ENCODE measurements around the gene SS18. TPM values are rescaled to one million over a fixed set of nuclear protein-coding genes. Genes with fewer than 3 reads are reported as not detected.

The SS18 gene
- total RNA-seq, 1 donor from 2014 or later = 128 TPM

DNA sequence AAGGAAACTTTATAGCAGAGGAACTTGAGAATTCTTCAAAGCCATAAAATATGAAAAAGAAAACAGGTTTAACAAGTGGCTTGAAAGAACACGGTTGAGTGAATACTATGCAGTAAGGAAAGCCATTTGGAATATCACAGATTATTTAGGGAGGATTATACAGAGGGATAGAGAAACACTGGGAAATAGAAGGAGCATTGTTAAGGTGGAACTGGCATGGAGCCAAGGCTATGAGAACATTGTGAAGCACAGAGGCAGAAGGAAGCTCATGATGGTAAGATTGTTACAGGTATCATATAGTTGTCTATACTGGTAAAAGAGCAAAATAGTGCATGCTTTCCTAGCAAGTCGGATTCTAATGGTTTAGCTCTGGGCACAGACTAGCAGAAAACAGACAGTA, 87.1 kb downstream of the SS18 start:
- DNase-seq (ENCODE audit: low spot score) = no peak

DNA sequence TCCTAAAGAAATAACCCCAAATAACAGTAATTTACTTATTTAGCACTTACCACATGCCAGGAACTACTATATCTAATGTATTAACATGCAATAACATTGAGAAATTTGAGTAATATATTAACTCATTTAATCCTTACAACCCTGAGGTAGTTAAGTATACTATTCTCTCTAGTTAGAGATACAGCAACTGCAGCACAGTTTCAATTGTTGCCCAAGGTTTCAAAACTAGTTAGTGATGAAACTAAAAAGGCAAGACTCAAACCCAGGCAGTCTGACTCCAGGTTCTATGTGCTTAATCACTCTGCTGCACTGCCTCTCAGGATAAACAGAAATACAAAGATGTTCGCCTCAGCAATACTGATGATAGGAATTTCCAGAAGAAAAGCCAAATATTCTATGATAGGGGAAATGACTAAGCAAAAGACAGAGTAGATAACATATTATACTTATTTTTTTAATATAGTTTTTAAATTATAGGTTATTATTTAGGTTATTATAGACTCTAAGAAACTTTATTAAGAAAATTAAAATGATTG, 88.0 kb downstream of the SS18 start:
- DNase-seq (ENCODE audit: low spot score) = no peak

DNA sequence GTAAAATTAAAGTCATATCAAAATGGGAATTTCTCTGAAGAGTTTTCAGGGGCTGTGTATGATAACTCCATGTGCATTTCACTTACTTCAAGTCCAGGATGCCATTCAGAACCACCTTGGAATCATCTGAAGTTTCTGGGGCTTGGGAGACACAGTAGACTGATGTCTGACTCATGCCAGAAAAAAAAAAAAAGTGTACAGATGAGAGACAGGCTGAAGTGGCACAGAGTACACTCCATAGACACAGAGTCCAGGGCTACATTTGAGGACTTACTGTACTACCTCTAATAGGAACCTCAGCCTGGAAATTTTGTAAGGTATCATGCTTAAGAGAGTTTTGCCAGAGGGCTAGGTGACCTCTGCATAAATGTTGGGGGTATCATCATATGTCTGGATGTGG, 92.0 kb downstream of the SS18 start:
- no peak for DNase-seq (ENCODE audit: low spot score)

DNA sequence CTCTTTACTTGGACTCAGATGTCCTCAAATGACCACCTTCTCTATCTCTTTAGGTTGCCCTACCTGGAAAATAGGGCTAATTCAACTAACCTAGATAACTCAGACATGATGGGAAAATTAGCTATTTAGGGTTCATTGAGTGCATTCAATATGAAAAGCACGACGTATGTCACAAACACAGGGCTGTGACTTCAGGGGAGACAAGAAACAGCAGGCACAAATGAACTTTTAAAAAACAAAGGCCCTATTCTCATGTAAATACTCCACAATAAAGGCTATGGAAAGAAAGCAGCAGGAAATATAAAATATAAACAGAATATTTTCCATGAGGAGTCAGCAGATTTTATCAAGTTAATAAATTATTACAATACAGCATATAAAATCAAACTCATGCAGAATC, 97.8 kb downstream of the SS18 start:
- DNase-seq (ENCODE audit: low spot score) = no peak

DNA sequence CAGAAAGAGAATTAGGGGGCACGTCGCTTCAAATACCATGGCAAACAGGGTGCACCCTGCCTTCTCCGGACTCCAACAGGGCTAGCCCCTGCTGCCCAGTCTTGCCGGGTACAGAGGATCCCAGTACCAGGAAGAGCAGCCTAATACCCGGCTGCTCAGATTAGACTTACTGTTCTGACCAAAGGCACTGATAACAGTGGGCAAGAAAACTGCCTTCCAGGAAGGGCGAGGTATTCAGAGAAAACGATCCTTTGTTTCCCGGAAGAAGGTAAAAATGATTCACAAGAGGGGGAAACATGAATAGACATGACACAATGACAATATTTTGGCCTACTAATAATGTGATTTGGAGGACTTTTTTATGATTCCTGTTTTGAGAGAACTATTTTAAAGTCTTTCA, 99.9 kb downstream of the SS18 start:
- no peak for DNase-seq (ENCODE audit: low spot score)

DNA sequence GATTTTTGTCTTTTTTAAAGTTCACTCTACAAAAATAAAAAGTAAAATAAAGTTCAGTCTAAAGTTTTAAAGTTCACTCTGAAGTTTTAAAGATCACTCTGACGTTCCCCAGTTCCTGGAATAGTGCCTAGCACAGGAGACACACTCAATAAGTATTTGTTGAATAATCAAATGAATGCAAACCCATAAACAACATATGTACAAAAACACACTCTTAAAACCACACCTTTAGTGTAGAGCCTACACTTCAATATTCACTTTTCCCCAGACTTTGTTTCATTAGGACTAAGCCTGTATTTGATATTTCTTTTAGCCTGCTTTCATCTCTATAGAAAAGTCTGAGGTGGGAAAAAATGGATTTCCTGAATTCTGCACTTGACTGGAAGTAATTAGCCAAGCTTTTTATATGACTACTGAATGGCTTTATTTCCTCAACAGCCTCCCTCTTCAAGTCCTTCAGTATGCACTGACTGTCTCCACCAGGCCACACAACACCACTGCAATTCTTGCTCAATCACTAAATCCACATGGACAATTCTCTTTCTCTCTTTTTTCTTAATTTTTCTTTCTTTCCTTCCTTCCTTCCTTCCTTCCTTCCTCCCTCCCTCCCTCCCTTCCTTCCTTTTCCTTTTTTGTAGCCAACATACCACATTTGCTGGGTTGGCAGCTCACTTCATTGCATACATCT, 104.6 kb downstream of the SS18 start:
- no peak for DNase-seq (ENCODE audit: low spot score)

DNA sequence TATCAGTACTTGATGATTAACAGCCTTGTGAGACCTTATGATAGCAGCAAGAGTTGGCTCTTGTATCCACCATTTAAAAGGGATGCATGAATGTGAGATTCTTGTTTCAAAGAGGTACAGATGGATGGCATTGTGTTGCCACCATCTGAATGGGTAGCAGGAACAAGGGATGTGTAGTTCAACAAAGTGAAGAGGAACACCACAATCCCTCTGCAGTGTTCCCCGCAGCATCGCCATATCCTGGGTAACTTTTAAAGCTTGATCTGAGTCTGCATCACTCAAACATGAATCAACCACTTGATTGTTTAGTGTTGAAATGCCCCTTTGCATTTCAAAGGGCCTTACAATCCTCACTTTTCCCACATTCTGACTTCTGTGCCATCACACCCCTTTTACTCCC, 106.7 kb downstream of the SS18 start:
- no peak for DNase-seq (ENCODE audit: low spot score)

DNA sequence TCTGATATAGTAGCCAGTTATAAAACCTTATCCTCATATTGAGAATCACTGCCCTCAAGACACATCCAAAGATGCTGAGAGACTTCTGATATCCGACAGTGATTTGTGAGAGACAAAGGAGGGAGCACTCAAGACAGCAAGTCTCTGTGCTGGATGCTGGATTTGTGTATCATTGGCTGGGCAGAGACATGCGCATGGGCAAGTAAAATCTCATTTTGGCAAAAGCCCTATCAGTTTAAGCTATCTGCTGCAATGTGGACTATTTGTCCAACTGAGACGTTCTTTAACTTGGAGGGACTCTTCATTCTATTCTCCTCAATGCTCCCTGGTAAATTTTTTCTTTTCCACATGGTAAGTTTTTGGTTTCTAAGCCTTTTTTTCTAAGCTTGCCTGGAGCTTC, 107.5 kb downstream of the SS18 start:
- DNase-seq (ENCODE audit: low spot score) = no peak

DNA sequence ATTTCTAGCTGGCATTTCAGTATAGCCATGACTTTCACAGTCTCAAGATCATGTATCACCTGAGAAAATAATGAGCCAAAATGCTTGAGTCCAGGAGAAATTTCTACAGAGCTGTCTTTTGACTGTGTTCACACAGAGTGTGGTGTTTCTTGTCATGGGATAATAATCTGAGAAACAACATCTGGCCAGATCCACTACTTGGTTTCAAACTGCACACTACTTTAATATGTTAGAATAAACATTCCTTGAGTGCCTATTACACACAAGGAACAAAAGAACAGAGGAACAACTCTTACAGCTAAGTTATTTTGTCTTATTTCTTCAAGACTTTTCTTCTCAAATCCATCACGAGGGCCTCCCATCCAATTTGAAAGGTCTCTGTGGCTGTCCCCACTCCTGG, 108.3 kb downstream of the SS18 start:
- peak; percentile 12 for DNase-seq (ENCODE audit: low spot score)

DNA sequence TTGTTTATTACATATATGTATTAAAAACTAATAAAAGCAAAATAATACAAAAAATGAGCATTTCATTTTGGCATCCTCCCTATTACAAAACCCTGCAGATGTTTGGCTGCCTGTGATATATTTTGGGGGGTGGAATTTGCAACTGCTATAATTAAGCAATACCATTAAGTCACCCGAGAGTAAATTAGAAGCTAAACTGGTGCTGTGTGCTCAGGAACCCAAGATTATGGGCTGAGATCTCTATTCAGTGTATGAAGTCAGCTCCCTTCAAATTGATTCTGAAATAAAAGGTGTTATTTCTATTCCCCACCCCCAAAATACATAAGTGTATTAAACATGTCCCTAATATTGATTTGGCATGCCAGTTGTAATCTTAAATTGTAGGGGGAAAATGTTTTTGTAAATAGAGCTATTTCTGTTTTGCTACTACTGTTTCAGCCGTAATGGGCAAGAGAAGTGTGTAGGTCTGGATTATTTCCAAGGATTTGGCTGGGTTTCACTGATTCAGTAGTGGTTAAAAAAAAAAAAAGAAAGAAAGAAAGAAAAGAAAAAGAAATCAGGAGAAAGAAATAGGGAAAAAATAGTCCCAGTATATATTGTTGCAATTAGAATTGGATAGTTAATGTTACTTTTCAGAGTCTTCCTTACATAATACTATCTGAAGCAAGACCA, 110.9 kb downstream of the SS18 start:
- DNase-seq (ENCODE audit: low spot score) = no peak

DNA sequence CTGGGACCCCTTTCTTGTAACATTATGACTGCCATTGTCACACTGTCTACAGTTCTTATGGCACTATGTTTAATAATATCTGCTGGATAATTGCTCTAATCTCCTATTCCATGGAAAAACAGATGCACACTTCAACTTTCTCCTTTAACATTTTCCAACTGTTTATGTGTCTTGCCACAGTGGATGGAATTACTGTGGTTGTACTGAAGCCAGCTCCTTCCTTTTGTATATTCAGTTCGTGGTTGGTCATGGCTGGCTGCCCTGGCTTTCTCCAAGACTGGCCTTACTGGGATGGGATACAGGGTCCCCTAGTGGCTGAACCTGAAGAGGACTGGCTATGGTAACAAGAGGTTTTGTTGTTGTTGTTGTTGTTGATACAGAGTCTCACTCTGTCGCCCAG, 113.9 kb downstream of the SS18 start:
- no peak for DNase-seq (ENCODE audit: low spot score)

DNA sequence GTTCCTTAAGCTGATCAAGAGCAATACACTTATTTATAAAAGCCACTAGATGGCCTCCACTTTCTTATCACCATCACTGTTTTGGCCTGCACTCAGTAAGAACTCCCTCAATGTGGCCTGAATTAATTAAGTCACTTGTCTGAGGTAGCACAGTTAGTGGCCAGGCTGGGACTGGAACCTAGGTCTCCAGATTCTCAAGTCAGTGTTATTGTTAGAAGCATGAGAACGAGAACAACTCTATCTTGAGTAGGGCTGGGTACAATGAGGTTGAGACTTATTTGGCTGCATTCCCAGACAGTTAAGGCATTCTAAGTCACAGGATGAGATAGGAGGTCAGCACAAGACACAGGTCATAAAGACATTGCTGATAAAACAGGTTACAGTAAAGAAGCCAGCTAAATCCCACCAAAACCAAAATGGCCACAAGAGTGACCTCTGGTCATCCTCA, 115.8 kb downstream of the SS18 start:
- DNase-seq (ENCODE audit: low spot score) = peak; percentile 20

Other genes with a start within 250 kb of the SS18 start
- 6.3 TPM for gene PSMA8, start 43.3 kb upstream of the SS18 start, total RNA-seq (ENCODE audit: insufficient read depth, low replicate concordance)
- gene TAF4B, start 135.8 kb upstream of the SS18 start, total RNA-seq (ENCODE audit: insufficient read depth, low replicate concordance) = 4.3 TPM